Measurements from ENCODE around the gene SBK2.

Gene SBK2

GRCh38 chr19:55552620-55553019, 15.7 kb upstream of the SBK2 start:
- Histone ChIP-seq H3K9ac (ENCODE audit: low read length) (no peak overlapping the region), H3K4me2 (ENCODE audit: low read depth, low read length) (no peak overlapping the region), H3K9me3 (replicated peaks; ENCODE audit: insufficient read depth, low read length) (no peaks in the 10 kb centered on the region), H3K27me3 (replicated peaks; ENCODE audit: insufficient read depth, low read length) (peaks cover 95% of the 10 kb centered on the region), H3K27ac (ENCODE audit: low read length) (no peak overlapping the region), H2AFZ (ENCODE audit: low read length) (no peak overlapping the region), H3K36me3 (replicated peaks; ENCODE audit: insufficient read depth, low read length) (no peaks in the 10 kb centered on the region), H3K9me2 (replicated peaks; ENCODE audit: insufficient read depth, low read length) (no peaks in the 10 kb centered on the region), H4K20me1 (ENCODE audit: insufficient read depth, low read length) (no peaks in the 10 kb centered on the region), H3K4me1 (ENCODE audit: low read length) (no peaks in the 10 kb centered on the region), H3F3A (ENCODE audit: insufficient read depth, low read length) (no peaks in the 10 kb centered on the region), H3K79me2 (ENCODE audit: low read length) (no peaks in the 10 kb centered on the region), H3K4me3 (ENCODE audit: low read length) (no peak overlapping the region)
- TF ChIP-seq EZH2 (optimal IDR thresholded peaks at IDR 0.05; ENCODE audit: low read depth, low read length) (no peak), EZH2phosphoT487 (IDR thresholded peaks at IDR 0.05; ENCODE audit: low read length) (no peak), CTCF (IDR thresholded peaks at IDR 0.05; ENCODE audit: low read length) (no peak)
- DNase-seq, result peak; percentile 35

GRCh38 chr19:55552206-55552605, 15.3 kb upstream of the SBK2 start:
- H2AFZ ChIP-seq (ENCODE audit: low read length), result no peak overlapping the region

GRCh38 chr19:55550321-55550650, 13.4 kb upstream of the SBK2 start:
- Histone ChIP-seq H2AFZ (ENCODE audit: low read length) (no peak overlapping the region), H3K9ac (ENCODE audit: low read length) (no peak overlapping the region)

More at GRCh38 chr19:55552206-55552605, 15.3 kb upstream of the SBK2 start:
- Histone ChIP-seq H3K9ac (ENCODE audit: low read length) (no peak overlapping the region), H3F3A (ENCODE audit: insufficient read depth, low read length) (no peaks in the 10 kb centered on the region), H3K4me3 (ENCODE audit: low read length) (no peak overlapping the region), H3K36me3 (replicated peaks; ENCODE audit: insufficient read depth, low read length) (no peaks in the 10 kb centered on the region), H3K4me2 (ENCODE audit: low read depth, low read length) (no peak overlapping the region), H3K27ac (ENCODE audit: low read length) (no peak overlapping the region), H3K79me2 (ENCODE audit: low read length) (no peaks in the 10 kb centered on the region), H3K9me3 (replicated peaks; ENCODE audit: insufficient read depth, low read length) (no peaks in the 10 kb centered on the region), H3K27me3 (replicated peaks; ENCODE audit: insufficient read depth, low read length) (peaks cover 95% of the 10 kb centered on the region), H3K4me1 (ENCODE audit: low read length) (no peaks in the 10 kb centered on the region), H4K20me1 (ENCODE audit: insufficient read depth, low read length) (no peaks in the 10 kb centered on the region), H3K9me2 (replicated peaks; ENCODE audit: insufficient read depth, low read length) (no peaks in the 10 kb centered on the region)
- TF ChIP-seq EZH2 (optimal IDR thresholded peaks at IDR 0.05; ENCODE audit: low read depth, low read length) (no peak), EZH2phosphoT487 (IDR thresholded peaks at IDR 0.05; ENCODE audit: low read length) (no peak), CTCF (IDR thresholded peaks at IDR 0.05; ENCODE audit: low read length) (no peak)
- DNase-seq, result no peak

More at GRCh38 chr19:55550321-55550650, 13.4 kb upstream of the SBK2 start:
- Histone ChIP-seq H3F3A (ENCODE audit: insufficient read depth, low read length) (no peaks in the 10 kb centered on the region), H3K4me3 (ENCODE audit: low read length) (no peak overlapping the region), H4K20me1 (ENCODE audit: insufficient read depth, low read length) (no peaks in the 10 kb centered on the region), H3K9me3 (replicated peaks; ENCODE audit: insufficient read depth, low read length) (no peaks in the 10 kb centered on the region), H3K27me3 (replicated peaks; ENCODE audit: insufficient read depth, low read length) (peaks cover 96% of the 10 kb centered on the region), H3K79me2 (ENCODE audit: low read length) (no peaks in the 10 kb centered on the region), H3K9me2 (replicated peaks; ENCODE audit: insufficient read depth, low read length) (no peaks in the 10 kb centered on the region), H3K4me2 (ENCODE audit: low read depth, low read length) (no peak overlapping the region), H3K27ac (ENCODE audit: low read length) (no peak overlapping the region), H3K36me3 (replicated peaks; ENCODE audit: insufficient read depth, low read length) (no peaks in the 10 kb centered on the region), H3K4me1 (ENCODE audit: low read length) (no peaks in the 10 kb centered on the region)
- TF ChIP-seq EZH2 (optimal IDR thresholded peaks at IDR 0.05; ENCODE audit: low read depth, low read length) (no peak), EZH2phosphoT487 (IDR thresholded peaks at IDR 0.05; ENCODE audit: low read length) (no peak; the same call in 1 of the 2 replicates), CTCF (IDR thresholded peaks at IDR 0.05; ENCODE audit: low read length) (no peak)
- no peak for DNase-seq

Data from MM.1S (cell line).